HL-60 (cell line): ENCODE data around the gene CAPG.

Source experiments
- GABPA ChIP-seq: IDR thresholded peaks from 2 replicates; pipeline ENCODE4 v1.6.1; 2012; ENCODE audit warnings: low read depth
- POLR2AphosphoS5 ChIP-seq: IDR thresholded peaks from 2 replicates; pipeline ENCODE4 v1.6.1; 2012; ENCODE audit warnings: low read depth
- TF ChIP-seq, protein P1 (sequence below): IDR thresholded peaks from one replicate; pipeline ENCODE4 v1.5.1; 2011; ENCODE audit warnings: low read length, control low read depth, inconsistent platforms; ENCODE audit not compliant: insufficient read depth
- TF ChIP-seq, protein P2 (sequence below): IDR thresholded peaks from 2 replicates; pipeline ENCODE4 v1.6.1; 2012; ENCODE audit warnings: low read depth; ENCODE audit not compliant: insufficient replicate concordance

DNA sequence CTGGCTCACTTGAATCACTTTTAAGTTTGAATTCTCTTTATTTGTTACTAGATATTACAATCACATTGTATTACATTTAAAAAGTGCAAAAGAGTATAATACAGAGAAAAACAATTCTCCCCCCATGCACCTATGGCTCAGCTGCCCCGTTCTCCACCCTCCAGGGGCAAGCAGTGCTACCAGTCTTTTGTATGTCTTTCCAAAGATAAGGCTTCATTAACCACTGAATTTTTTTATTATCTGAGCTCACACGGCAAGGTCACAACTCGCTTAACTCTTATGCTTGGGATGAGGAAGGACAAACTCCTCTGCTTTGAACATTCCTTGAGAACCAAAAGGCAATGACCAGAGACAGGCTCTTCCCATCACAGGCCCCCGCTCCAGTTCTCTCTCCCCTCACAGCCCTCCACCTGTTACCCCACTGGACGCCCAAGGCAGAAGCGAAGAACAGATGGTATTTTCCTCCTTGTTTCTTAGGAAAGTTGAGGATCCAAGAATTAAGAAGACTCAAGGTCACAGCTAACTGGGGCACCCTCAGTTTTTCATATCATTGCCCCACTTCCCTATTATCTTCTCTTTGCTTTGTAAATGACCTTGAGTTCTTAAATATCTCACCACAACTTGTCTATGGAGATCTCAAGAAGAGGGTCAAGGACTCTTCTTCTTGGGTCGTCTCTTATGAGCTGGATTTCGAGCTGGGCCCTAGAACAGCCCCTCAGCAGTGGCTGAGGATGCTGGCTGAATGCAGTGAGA is 38.5 kb upstream of the CAPG start:
- TF ChIP-seq, protein P1, sequence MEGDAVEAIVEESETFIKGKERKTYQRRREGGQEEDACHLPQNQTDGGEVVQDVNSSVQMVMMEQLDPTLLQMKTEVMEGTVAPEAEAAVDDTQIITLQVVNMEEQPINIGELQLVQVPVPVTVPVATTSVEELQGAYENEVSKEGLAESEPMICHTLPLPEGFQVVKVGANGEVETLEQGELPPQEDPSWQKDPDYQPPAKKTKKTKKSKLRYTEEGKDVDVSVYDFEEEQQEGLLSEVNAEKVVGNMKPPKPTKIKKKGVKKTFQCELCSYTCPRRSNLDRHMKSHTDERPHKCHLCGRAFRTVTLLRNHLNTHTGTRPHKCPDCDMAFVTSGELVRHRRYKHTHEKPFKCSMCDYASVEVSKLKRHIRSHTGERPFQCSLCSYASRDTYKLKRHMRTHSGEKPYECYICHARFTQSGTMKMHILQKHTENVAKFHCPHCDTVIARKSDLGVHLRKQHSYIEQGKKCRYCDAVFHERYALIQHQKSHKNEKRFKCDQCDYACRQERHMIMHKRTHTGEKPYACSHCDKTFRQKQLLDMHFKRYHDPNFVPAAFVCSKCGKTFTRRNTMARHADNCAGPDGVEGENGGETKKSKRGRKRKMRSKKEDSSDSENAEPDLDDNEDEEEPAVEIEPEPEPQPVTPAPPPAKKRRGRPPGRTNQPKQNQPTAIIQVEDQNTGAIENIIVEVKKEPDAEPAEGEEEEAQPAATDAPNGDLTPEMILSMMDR, result no peak
- TF ChIP-seq POLR2AphosphoS5 (no peak), GABPA (no peak)
- TF ChIP-seq, protein P2, sequence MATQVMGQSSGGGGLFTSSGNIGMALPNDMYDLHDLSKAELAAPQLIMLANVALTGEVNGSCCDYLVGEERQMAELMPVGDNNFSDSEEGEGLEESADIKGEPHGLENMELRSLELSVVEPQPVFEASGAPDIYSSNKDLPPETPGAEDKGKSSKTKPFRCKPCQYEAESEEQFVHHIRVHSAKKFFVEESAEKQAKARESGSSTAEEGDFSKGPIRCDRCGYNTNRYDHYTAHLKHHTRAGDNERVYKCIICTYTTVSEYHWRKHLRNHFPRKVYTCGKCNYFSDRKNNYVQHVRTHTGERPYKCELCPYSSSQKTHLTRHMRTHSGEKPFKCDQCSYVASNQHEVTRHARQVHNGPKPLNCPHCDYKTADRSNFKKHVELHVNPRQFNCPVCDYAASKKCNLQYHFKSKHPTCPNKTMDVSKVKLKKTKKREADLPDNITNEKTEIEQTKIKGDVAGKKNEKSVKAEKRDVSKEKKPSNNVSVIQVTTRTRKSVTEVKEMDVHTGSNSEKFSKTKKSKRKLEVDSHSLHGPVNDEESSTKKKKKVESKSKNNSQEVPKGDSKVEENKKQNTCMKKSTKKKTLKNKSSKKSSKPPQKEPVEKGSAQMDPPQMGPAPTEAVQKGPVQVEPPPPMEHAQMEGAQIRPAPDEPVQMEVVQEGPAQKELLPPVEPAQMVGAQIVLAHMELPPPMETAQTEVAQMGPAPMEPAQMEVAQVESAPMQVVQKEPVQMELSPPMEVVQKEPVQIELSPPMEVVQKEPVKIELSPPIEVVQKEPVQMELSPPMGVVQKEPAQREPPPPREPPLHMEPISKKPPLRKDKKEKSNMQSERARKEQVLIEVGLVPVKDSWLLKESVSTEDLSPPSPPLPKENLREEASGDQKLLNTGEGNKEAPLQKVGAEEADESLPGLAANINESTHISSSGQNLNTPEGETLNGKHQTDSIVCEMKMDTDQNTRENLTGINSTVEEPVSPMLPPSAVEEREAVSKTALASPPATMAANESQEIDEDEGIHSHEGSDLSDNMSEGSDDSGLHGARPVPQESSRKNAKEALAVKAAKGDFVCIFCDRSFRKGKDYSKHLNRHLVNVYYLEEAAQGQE, result no peak
